CD14-positive monocyte (primary cell): Measurements from ENCODE around the gene U2SURP. TPM values are rescaled to one million over a fixed set of nuclear protein-coding genes. Genes with fewer than 3 reads are reported as not detected.

Experiments used
- DNase-seq, 3 donors: peaks; one replicate each; pipeline ENCODE4 v3.0.0-alpha.2; 2011 to 2022
- H2AFZ ChIP-seq: 2 replicates; pipeline ENCODE4 v1.6.0; 2012; ENCODE audit warnings: mild to moderate bottlenecking, low read depth, low read length, inconsistent platforms; ENCODE audit not compliant: insufficient read depth, poor library complexity, severe bottlenecking
- H3K27ac ChIP-seq, 2 donors: 1 replicate in 1 of 2; 2 replicates in 1 of 2; pipeline ENCODE4 v1.5.1; 2012 to 2013; ENCODE audit warnings: low read length in 2 of 2, control low read depth in 1 of 2, inconsistent platforms in 1 of 2, low read depth in 1 of 2, mild to moderate bottlenecking in 1 of 2
- H3K27me3 ChIP-seq, 2 donors: one replicate each; pipeline versions ENCODE4 v1.6.0 to v1.6.1; 2011 to 2013; ENCODE audit warnings: low read length in 2 of 2; ENCODE audit not compliant: control insufficient read depth in 2 of 2, insufficient read depth in 2 of 2
- H3K36me3 ChIP-seq, 2 donors: replicated peaks in 1 of 2; 1 replicate in 1 of 2; 2 replicates in 1 of 2; pipeline versions ENCODE4 v1.5.1 to v1.6.1; 2012 to 2013; ENCODE audit warnings: low read length in 2 of 2, control low read depth in 1 of 2, inconsistent platforms in 1 of 2, mild to moderate bottlenecking in 1 of 2; ENCODE audit not compliant: insufficient read depth in 2 of 2, control insufficient read depth in 1 of 2
- H3K4me1 ChIP-seq, 2 donors: 1 replicate in 1 of 2; 2 replicates in 1 of 2; pipeline versions ENCODE4 v1.5.1 to v1.6.1; 2012 to 2013; ENCODE audit warnings: low read length in 2 of 2, control low read depth in 1 of 2, inconsistent platforms in 1 of 2, mild to moderate bottlenecking in 1 of 2, moderate library complexity in 1 of 2; ENCODE audit not compliant: insufficient read depth in 2 of 2, control insufficient read depth in 1 of 2
- H3K4me2 ChIP-seq: replicated peaks from 2 replicates; pipeline ENCODE3; 2012; ENCODE audit warnings: low read length, moderate library complexity, mild to moderate bottlenecking; ENCODE audit not compliant: poor library complexity, severe bottlenecking; ENCODE audit errors: extremely low read depth
- H3K4me3 ChIP-seq, 3 experiments: fragments of 200-600 bp in 1 of 3; sonication (generic) in 1 of 3; replicated peaks in 1 of 3; 1 replicate in 2 of 3; 2 replicates in 1 of 3; pipeline ENCODE4 v1.5.1; 2011 to 2013; ENCODE audit warnings: low read length in 3 of 3, mild to moderate bottlenecking in 3 of 3, control low read depth in 2 of 3, low read depth in 2 of 3, inconsistent platforms in 1 of 3, moderate library complexity in 1 of 3
- H3K79me2 ChIP-seq: 2 replicates; pipeline ENCODE4 v1.6.0; 2012; ENCODE audit warnings: mild to moderate bottlenecking, control low read depth, inconsistent platforms, low read length, moderate library complexity; ENCODE audit not compliant: insufficient read depth
- H3K9ac ChIP-seq: 2 replicates; pipeline ENCODE4 v1.6.0; 2017; ENCODE audit warnings: low read length, mild to moderate bottlenecking; ENCODE audit not compliant: insufficient read depth, poor library complexity, severe bottlenecking
- H3K9me3 ChIP-seq, 2 donors: replicated peaks in 1 of 2; 1 replicate in 1 of 2; 2 replicates in 1 of 2; pipeline versions ENCODE4 v1.5.1 to v1.6.1; 2012 to 2013; ENCODE audit warnings: low read length in 2 of 2, control low read depth in 1 of 2; ENCODE audit not compliant: control insufficient read depth in 1 of 2, insufficient read depth in 1 of 2
- H4K20me1 ChIP-seq: 2 replicates; pipeline ENCODE4 v1.6.0; 2012; ENCODE audit warnings: mild to moderate bottlenecking, low read length, control low read depth, moderate library complexity; ENCODE audit not compliant: insufficient read depth
- H3K27ac Mint-ChIP-seq, 7 donors: one replicate each; pipeline ENCODE4 v1.8.0; 2020; ENCODE audit warnings: mild to moderate bottlenecking in 7 of 7, mixed read lengths in 7 of 7, moderate library complexity in 6 of 7, inconsistent platforms in 2 of 7
- H3K27me3 Mint-ChIP-seq, 3 donors: one replicate each; pipeline ENCODE4 v1.8.0; 2021 to 2022; ENCODE audit warnings: low read depth in 3 of 3, mild to moderate bottlenecking in 3 of 3, mixed read lengths in 3 of 3, moderate library complexity in 3 of 3, inconsistent platforms in 1 of 3
- H3K36me3 Mint-ChIP-seq, 2 donors: one replicate each; pipeline ENCODE4 v1.8.0; 2020; ENCODE audit warnings: mixed read lengths in 2 of 2, inconsistent platforms in 1 of 2, mild to moderate bottlenecking in 1 of 2
- H3K4me1 Mint-ChIP-seq: one replicate; pipeline ENCODE4 v1.8.0; 2020; ENCODE audit warnings: mild to moderate bottlenecking, mixed read lengths
- H3K4me3 Mint-ChIP-seq, 2 donors: one replicate each; pipeline ENCODE4 v1.8.0; 2020; ENCODE audit warnings: mild to moderate bottlenecking in 2 of 2, mixed read lengths in 2 of 2, moderate library complexity in 1 of 2
- H3K9me3 Mint-ChIP-seq, 7 donors: one replicate each; pipeline ENCODE4 v1.8.0; 2020 to 2022; ENCODE audit warnings: mixed read lengths in 7 of 7, mild to moderate bottlenecking in 6 of 7, moderate library complexity in 6 of 7, inconsistent platforms in 2 of 7
- WGBS: methylation state at CpG from one replicate; pipeline ENCODE4 v1.1.5; 2013; ENCODE audit warnings: missing lambda C conversion rate; ENCODE audit not compliant: insufficient coverage; 5-methylcytosine and 5-hydroxymethylcytosine counted together
- intact Hi-C, 2 donors: fragments of 100-400 bp; cut with micrococcal nuclease; formaldehyde crosslinking; loops; one replicate each; pipeline versions ENCODE4 v1.15.0 to v1.15.1; 2023
- polyA plus RNA-seq, 3 donors: library from polyadenylated mRNA; depleted of rRNA in 1 of 3; unstranded in 2 of 3; stranded (reverse) in 1 of 3; fragments of 300-500 nt in 2 of 3; fragments of >200 nt in 1 of 3; fragmentation: Illumina TruSeq in 2 of 3; gene quantifications; 1 replicate in 2 of 3; 2 replicates in 1 of 3; pipeline ENCODE4 v1.2.3, GENCODE V29; 2012 to 2021
- TF ChIP-seq, protein P1 (sequence below): fragments of 200-600 bp; IDR thresholded peaks from one replicate; pipeline ENCODE4 v1.8.0; 2022; ENCODE audit warnings: antibody characterized with exemption, mild to moderate bottlenecking

Gene U2SURP
- polyA plus RNA-seq, 3 donors: 21.1 to 70.4 (median 51.4) TPM

DNA sequence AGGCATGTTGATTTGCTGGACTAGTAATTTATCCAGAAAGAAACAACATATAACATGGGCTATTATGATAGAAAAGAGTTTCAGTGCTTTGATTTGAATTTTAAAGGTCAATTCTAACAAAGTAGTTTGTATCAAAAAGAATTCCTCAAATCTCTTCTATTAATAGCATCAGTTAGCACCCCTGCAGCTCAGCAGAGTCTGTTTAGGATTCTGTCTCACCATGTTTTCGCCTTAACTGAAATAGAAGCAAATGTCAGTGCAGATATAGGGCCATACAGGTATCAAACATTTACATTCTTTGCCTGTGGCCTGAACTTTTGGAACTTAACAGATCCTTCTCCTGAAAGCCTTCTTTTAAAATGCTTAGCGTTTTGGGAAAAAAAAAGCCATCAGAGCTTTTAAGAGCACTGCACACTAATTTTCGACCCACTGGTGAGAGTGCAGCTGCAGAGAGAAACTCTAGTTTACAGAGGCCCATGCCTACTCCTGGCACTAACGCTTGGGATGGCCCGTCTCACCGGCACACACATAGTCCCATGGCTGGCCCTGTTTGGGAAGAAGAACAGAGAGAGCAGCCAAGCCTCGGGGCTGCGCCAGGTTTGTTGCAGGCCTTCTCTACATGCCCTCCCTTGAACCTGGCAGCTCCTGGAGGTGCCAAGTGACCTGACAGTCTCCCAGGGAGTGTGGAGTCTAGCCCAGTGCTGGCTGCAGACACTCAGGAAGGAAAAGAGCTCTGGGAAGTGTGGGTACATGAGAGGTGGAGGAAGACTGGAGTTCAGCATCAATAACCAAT lies 28.0 kb upstream of the U2SURP start:
- no peak overlapping the region for H3K9ac ChIP-seq
- H3K4me1 ChIP-seq: peaks cover 0 to 3% of the 10 kb centered on the region in 2 donors
- Mint-ChIP-seq H3K4me3 (no peak overlapping the region), H3K27me3 (peaks cover 9 to 15% (median 10%) of the 10 kb centered on the region in 3 donors), H3K36me3 (no peaks in the 10 kb centered on the region), H3K4me1 (peaks cover 5% of the 10 kb centered on the region), H3K9me3 (no peaks in the 10 kb centered on the region), H3K27ac (no peak overlapping the region)
- H4K20me1 ChIP-seq: no peaks in the 10 kb centered on the region
- H3K4me3 ChIP-seq: no peak overlapping the region
- no peak overlapping the region for H3K4me2 ChIP-seq
- WGBS: 96% methylated on average over 8 of the region's 8 CpGs
- no peaks in the 10 kb centered on the region for H3K9me3 ChIP-seq
- peaks cover 0 to 2% of the 10 kb centered on the region in 2 donors for H3K27me3 ChIP-seq
- intact Hi-C loops: no loop called here
- DNase-seq: no peak
- no peaks in the 10 kb centered on the region for H3K36me3 ChIP-seq
- H2AFZ ChIP-seq: no peak overlapping the region
- H3K27ac ChIP-seq: no peak overlapping the region
- no peaks in the 10 kb centered on the region for H3K79me2 ChIP-seq
- TF ChIP-seq, protein P1, sequence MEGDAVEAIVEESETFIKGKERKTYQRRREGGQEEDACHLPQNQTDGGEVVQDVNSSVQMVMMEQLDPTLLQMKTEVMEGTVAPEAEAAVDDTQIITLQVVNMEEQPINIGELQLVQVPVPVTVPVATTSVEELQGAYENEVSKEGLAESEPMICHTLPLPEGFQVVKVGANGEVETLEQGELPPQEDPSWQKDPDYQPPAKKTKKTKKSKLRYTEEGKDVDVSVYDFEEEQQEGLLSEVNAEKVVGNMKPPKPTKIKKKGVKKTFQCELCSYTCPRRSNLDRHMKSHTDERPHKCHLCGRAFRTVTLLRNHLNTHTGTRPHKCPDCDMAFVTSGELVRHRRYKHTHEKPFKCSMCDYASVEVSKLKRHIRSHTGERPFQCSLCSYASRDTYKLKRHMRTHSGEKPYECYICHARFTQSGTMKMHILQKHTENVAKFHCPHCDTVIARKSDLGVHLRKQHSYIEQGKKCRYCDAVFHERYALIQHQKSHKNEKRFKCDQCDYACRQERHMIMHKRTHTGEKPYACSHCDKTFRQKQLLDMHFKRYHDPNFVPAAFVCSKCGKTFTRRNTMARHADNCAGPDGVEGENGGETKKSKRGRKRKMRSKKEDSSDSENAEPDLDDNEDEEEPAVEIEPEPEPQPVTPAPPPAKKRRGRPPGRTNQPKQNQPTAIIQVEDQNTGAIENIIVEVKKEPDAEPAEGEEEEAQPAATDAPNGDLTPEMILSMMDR: no peak

DNA sequence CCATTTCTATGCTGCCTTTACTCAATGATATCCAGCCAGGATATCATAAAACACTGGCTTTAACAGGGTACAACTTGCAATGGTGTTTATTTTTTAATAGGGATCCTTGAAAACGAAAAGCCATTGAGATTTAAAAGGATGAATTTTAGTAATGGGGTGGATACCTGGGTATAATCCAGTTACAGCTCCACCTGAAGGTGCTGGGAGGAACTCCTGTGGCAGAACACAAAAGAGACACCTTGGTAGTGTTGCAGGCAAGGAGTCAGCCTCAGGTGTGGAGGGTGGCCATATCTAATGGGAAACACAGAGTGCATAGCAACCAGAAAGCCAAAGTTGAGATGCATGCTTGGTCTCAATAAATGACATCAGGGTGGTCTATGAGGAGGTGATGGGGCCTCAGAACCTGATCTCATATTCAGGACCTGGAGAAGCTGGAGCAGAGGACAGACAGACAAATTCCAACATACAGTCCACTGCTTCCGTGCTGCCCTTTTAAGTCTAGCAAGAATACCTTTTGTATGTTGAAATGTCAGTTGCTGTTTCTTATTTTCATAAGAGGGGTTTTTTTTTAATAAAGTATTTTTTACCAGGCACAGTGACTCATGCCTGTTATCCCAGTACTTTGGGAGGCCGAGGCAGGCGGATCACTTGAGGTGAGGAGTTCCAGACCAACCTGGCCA lies 25.9 kb upstream of the U2SURP start:
- TF ChIP-seq, protein P1: peak; percentile 2
- Mint-ChIP-seq H3K27ac (no peak overlapping the region), H3K36me3 (no peaks in the 10 kb centered on the region), H3K4me1 (peaks cover 7% of the 10 kb centered on the region), H3K4me3 (no peak overlapping the region), H3K9me3 (no peaks in the 10 kb centered on the region), H3K27me3 (peaks cover 4 to 10% (median 7%) of the 10 kb centered on the region in 3 donors)
- 83% methylated on average over 1 of the region's 4 CpGs for WGBS
- no peaks in the 10 kb centered on the region for H3K9me3 ChIP-seq
- no peak overlapping the region for H3K9ac ChIP-seq
- H3K27ac ChIP-seq: no peak overlapping the region
- peaks cover 0 to 3% of the 10 kb centered on the region in 2 donors for H3K4me1 ChIP-seq
- intact Hi-C loops: no loop called here
- H2AFZ ChIP-seq: no peak overlapping the region
- H3K36me3 ChIP-seq: no peaks in the 10 kb centered on the region
- H4K20me1 ChIP-seq: no peaks in the 10 kb centered on the region
- H3K4me3 ChIP-seq: no peak overlapping the region
- H3K27me3 ChIP-seq: no peaks in the 10 kb centered on the region
- no peak overlapping the region for H3K4me2 ChIP-seq
- no peaks in the 10 kb centered on the region for H3K79me2 ChIP-seq
- no peak for DNase-seq
